HG03442 (cell line): ENCODE results near the gene ZNF318.

Experiments
- ATAC-seq: cut with Tn5 transposase; IDR thresholded peaks from one replicate; pipeline ENCODE4 v1.9.1; 2021; ENCODE audit warnings: mild to moderate bottlenecking, moderate library complexity; ENCODE audit not compliant: unreplicated experiment

ZNF318 gene

GRCh38 chr6:43301081-43301870 lies 68.2 kb downstream of the ZNF318 start:
- no peak for ATAC-seq

GRCh38 chr6:43299338-43300293 lies 69.8 kb downstream of the ZNF318 start:
- ATAC-seq = no peak

- no peak for ATAC-seq
These were observed 70.7 kb downstream of the ZNF318 start for GRCh38 chr6:43298565-43299337.

- ATAC-seq = no peak
These were observed 71.5 kb downstream of the ZNF318 start, which contains the start of gene SLC22A7 for GRCh38 chr6:43297644-43298564. Gene SLC22A7, plus strand, starts transcription at chr6:43298260. Its CDS starts 99 bp downstream, at chr6:43298359.

GRCh38 chr6:43296780-43297497 lies 72.5 kb downstream of the ZNF318 start:
- no peak for ATAC-seq

GRCh38 chr6:43295456-43295855 lies 74.0 kb downstream of the ZNF318 start:
- no peak for ATAC-seq

- no peak for ATAC-seq
These were observed 74.9 kb downstream of the ZNF318 start for GRCh38 chr6:43294536-43294935.

GRCh38 chr6:43293698-43294097 lies 75.7 kb downstream of the ZNF318 start:
- ATAC-seq = no peak

GRCh38 chr6:43292763-43293318 lies 76.6 kb downstream of the ZNF318 start:
- no peak for ATAC-seq

GRCh38 chr6:43292341-43292740 lies 77.1 kb downstream of the ZNF318 start:
- no peak for ATAC-seq

- no peak for ATAC-seq
These were observed 77.7 kb downstream of the ZNF318 start for GRCh38 chr6:43291708-43292107.

- ATAC-seq = no peak
These were observed 78.5 kb downstream of the ZNF318 start for GRCh38 chr6:43290905-43291355.

GRCh38 chr6:43290339-43290904 lies 79.0 kb downstream of the ZNF318 start:
- ATAC-seq = no peak

GRCh38 chr6:43287717-43288679 lies 81.4 kb downstream of the ZNF318 start:
- no peak for ATAC-seq

- no peak for ATAC-seq
These were observed 82.3 kb downstream of the ZNF318 start for GRCh38 chr6:43286980-43287716.

GRCh38 chr6:43286456-43286979 lies 82.9 kb downstream of the ZNF318 start:
- ATAC-seq = no peak
